ENCODE results near the gene FBXL13. TPM values are rescaled to one million over a fixed set of nuclear protein-coding genes. Genes with fewer than 3 reads are reported as not detected.
"Not testable (repeated sequence)": the region's sequence is repeated elsewhere in the genome, so short reads cannot be mapped to it uniquely, and the experiment has no call there.

Gene FBXL13
- total RNA-seq, 1 experiment from 2014 or later, result 40.6 TPM

- DNase-seq (ENCODE audit: extremely low read depth, low read depth), result not testable (repeated sequence)
Observed at GRCh38 chr7:102790364-102791100, 284.1 kb downstream of the FBXL13 start.

- not testable (repeated sequence) for DNase-seq (ENCODE audit: extremely low read depth, low read depth)
Observed at GRCh38 chr7:102788770-102789169, 285.8 kb downstream of the FBXL13 start.

- DNase-seq (ENCODE audit: extremely low read depth, low read depth), result not testable (repeated sequence)
Observed at GRCh38 chr7:102780926-102781325, 293.7 kb downstream of the FBXL13 start.

GRCh38 chr7:102778663-102779062 is 295.9 kb downstream of the FBXL13 start:
- DNase-seq (ENCODE audit: extremely low read depth, low read depth), result not testable (repeated sequence)

GRCh38 chr7:102776217-102776616 is 298.4 kb downstream of the FBXL13 start:
- DNase-seq (ENCODE audit: extremely low read depth, low read depth), result not testable (repeated sequence)

GRCh38 chr7:102770467-102770866 is 304.1 kb downstream of the FBXL13 start:
- DNase-seq (ENCODE audit: extremely low read depth, low read depth), result not testable (repeated sequence)

GRCh38 chr7:102769657-102770192 is 304.9 kb downstream of the FBXL13 start:
- not testable (repeated sequence) for DNase-seq (ENCODE audit: extremely low read depth, low read depth)

GRCh38 chr7:102763295-102763905 is 311.2 kb downstream of the FBXL13 start:
- DNase-seq (ENCODE audit: extremely low read depth, low read depth), result not testable (repeated sequence)

Small RNAs within 50 kb of the gene (small RNA-seq; reads per million reads assigned to genes)
- gene RNU6-1136P, result 0 reads per million in 2 experiments

Other genes with a start within 250 kb of the FBXL13 start
- 0.30 TPM in 1 of 2 replicates, not detected in the other for gene LRRC17, start 161.8 kb downstream of the FBXL13 start, total RNA-seq (2014; rRNA removed; shearing (Covaris generic))
- 64.6 and 73.8 TPM in 2 replicates for gene ARMC10, start 344 bp upstream of the FBXL13 start, total RNA-seq (2014; rRNA removed; shearing (Covaris generic))
- 5.5 and 6.7 TPM in 2 replicates for gene NAPEPLD, start 74.3 kb upstream of the FBXL13 start, total RNA-seq (2014; rRNA removed; shearing (Covaris generic))
- gene PMPCB, start 222.6 kb upstream of the FBXL13 start, total RNA-seq (2014; rRNA removed; shearing (Covaris generic)), result 85.4 and 105 TPM in 2 replicates